Liver (tissue), 9 donors: ENCODE results near the gene HTR2B. TPM values are rescaled to one million over a fixed set of nuclear protein-coding genes. Genes with fewer than 3 reads are reported as not detected.

Experiments
- DNase-seq: peaks from one replicate; pipeline ENCODE4 v3.0.0-alpha.2; 2017; ENCODE audit warnings: low spot score
- H3K27ac ChIP-seq, 2 donors: one replicate each; pipeline ENCODE4 v1.7.0; 2013; ENCODE audit warnings: inconsistent platforms in 2 of 2, low read length in 2 of 2, control low read depth in 1 of 2, low read depth in 1 of 2, mild to moderate bottlenecking in 1 of 2
- H3K27me3 ChIP-seq, 4 donors: one replicate each; pipeline versions ENCODE4 v1.6.1 to v1.7.0; 2013; ENCODE audit warnings: low read length in 3 of 4, inconsistent platforms in 1 of 4, mild to moderate bottlenecking in 1 of 4, moderate library complexity in 1 of 4; ENCODE audit not compliant: control insufficient read depth in 4 of 4, insufficient read depth in 4 of 4
- H3K36me3 ChIP-seq, 4 donors: one replicate each; pipeline versions ENCODE4 v1.6.1 to v1.7.0; 2013; ENCODE audit warnings: low read length in 3 of 4, mild to moderate bottlenecking in 3 of 4, low read depth in 1 of 4, moderate library complexity in 1 of 4; ENCODE audit not compliant: control insufficient read depth in 4 of 4, insufficient read depth in 3 of 4
- H3K4me1 ChIP-seq, 4 donors: one replicate each; pipeline versions ENCODE4 v1.6.1 to v1.7.0; 2013; ENCODE audit warnings: low read length in 3 of 4, mild to moderate bottlenecking in 3 of 4, moderate library complexity in 1 of 4; ENCODE audit not compliant: control insufficient read depth in 4 of 4, insufficient read depth in 4 of 4
- H3K4me3 ChIP-seq, 3 donors: one replicate each; pipeline versions ENCODE4 v1.6.1 to v1.7.0; 2013; ENCODE audit warnings: low read length in 3 of 3, control low read depth in 1 of 3, low read depth in 1 of 3, mild to moderate bottlenecking in 1 of 3
- H3K9ac ChIP-seq, 2 donors: one replicate each; pipeline ENCODE4 v1.7.0; 2013; ENCODE audit warnings: low read length in 2 of 2, mild to moderate bottlenecking in 2 of 2, moderate library complexity in 2 of 2, control low read depth in 1 of 2, low read depth in 1 of 2
- H3K9me3 ChIP-seq, 4 donors: one replicate each; pipeline versions ENCODE4 v1.6.1 to v1.7.0; 2013; ENCODE audit warnings: low read length in 3 of 4; ENCODE audit not compliant: control insufficient read depth in 4 of 4
- ATF3 ChIP-seq: IDR thresholded peaks from 2 replicates; pipeline ENCODE4 v1.6.1; 2016; ENCODE audit warnings: antibody characterized with exemption
- CTCF ChIP-seq: fragments of 150-350 bp; IDR thresholded peaks from 2 replicates; pipeline ENCODE4 v1.5.1; 2017; ENCODE audit warnings: improper control_type of control experiment, low read depth, low read length; ENCODE audit not compliant: missing input control
- FOXA1 ChIP-seq: IDR thresholded peaks from 2 replicates; pipeline ENCODE4 v1.6.1; 2016; ENCODE audit warnings: antibody characterized with exemption
- FOXA2 ChIP-seq: IDR thresholded peaks from 2 replicates; pipeline ENCODE4 v1.6.1; 2016; ENCODE audit warnings: antibody characterized with exemption
- GABPA ChIP-seq, 2 donors: IDR thresholded peaks in 1 of 2; conservative IDR thresholded peaks in 1 of 2; 2 replicates each; pipeline ENCODE4 v1.6.1; 2016; ENCODE audit warnings: antibody characterized with exemption in 2 of 2, mild to moderate bottlenecking in 1 of 2, moderate library complexity in 1 of 2
- HNF4G ChIP-seq: IDR thresholded peaks from 2 replicates; pipeline ENCODE4 v1.6.1; 2016; ENCODE audit warnings: antibody characterized with exemption
- JUND ChIP-seq, 2 donors: IDR thresholded peaks; 2 replicates each; pipeline ENCODE4 v1.6.1; 2016; ENCODE audit warnings: antibody characterized with exemption in 2 of 2
- MAX ChIP-seq: IDR thresholded peaks from 2 replicates; pipeline ENCODE4 v1.6.1; 2016; ENCODE audit warnings: antibody characterized with exemption
- RAD21 ChIP-seq, 2 donors: IDR thresholded peaks; 2 replicates each; pipeline ENCODE4 v1.6.1; 2016; ENCODE audit warnings: antibody characterized with exemption in 2 of 2, mild to moderate bottlenecking in 2 of 2
- REST ChIP-seq: IDR thresholded peaks from 2 replicates; pipeline ENCODE4 v1.6.1; 2016; ENCODE audit warnings: antibody characterized with exemption, mild to moderate bottlenecking
- SP1 ChIP-seq: IDR thresholded peaks from 2 replicates; pipeline ENCODE4 v1.6.1; 2018; ENCODE audit warnings: antibody characterized with exemption, mild to moderate bottlenecking
- TAF1 ChIP-seq: conservative IDR thresholded peaks from 2 replicates; pipeline ENCODE4 v1.6.1; 2016; ENCODE audit warnings: antibody characterized with exemption, mild to moderate bottlenecking
- YY1 ChIP-seq: IDR thresholded peaks from 2 replicates; pipeline ENCODE4 v1.6.1; 2016; ENCODE audit warnings: antibody characterized with exemption, mild to moderate bottlenecking
- WGBS: extraction: QIAGEN DNeasy Blood & Tissue Kit; methylation state at CpG from one replicate; pipeline ENCODE4 v1.1.7; 2013; 5-methylcytosine and 5-hydroxymethylcytosine counted together
- polyA plus RNA-seq, 2 donors: library from polyadenylated mRNA; stranded (reverse) in 1 of 2; unstranded in 1 of 2; fragments of 200-250 nt in 1 of 2; fragments of >200 nt in 1 of 2; fragmentation: Nextera tagmentation in 1 of 2; extraction: Ambion mirVana in 1 of 2; gene quantifications; one replicate each; pipeline versions ENCODE4 v1.2.1 to v1.2.3, GENCODE V29; 2013 to 2015
- total RNA-seq, 2 donors: library from RNA; depleted of rRNA; stranded (reverse); fragments of >200 nt; gene quantifications; one replicate each; pipeline ENCODE4 v1.2.3, GENCODE V29; 2014
- donor health status: healthy.
- donor health status: healthy.
- donor health status: healthy.
- donor health status: healthy.
- donor health status: healthy.

Gene HTR2B
- total and polyA plus RNA-seq, 4 donors, result 0.09 to 1.0 (median 0.63) TPM

GRCh38 chr2:231088754-231089153 is 36.1 kb downstream of the HTR2B start:
- Histone ChIP-seq H3K27ac (no peak overlapping the region), H3K36me3 (peaks cover 14 to 73% (median 52%) of the 10 kb centered on the region in 4 donors), H3K9ac (no peak overlapping the region), H3K4me1 (no peaks in the 10 kb centered on the region), H3K27me3 (no peaks in the 10 kb centered on the region), H3K9me3 (no peaks in the 10 kb centered on the region), H3K4me3 (no peak overlapping the region)
- DNase-seq, result no peak
- WGBS, result 75% methylated on average over 4 of the region's 4 CpGs
- TF ChIP-seq ATF3 (no peak), SP1 (no peak), CTCF (no peak)

DNA sequence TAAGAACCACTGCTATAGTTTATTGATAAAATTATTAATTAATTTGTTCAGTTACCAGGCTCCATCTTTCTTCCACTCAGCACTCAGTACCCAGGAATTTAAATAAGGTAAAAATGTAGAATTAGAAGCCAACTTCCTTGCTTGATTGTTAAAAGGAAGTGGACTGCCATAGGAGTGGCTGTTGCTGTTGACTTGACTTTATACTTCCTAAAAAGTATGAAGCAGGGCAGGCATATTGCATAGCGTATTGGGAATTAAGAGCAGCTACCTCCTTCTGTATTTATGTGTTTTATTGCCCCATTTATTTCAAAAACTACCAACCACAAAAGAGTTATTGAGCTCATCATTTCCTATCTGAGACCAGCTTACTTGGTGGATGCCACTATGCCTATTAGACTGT is 40.3 kb downstream of the HTR2B start:
- Histone ChIP-seq H3K9ac (no peak overlapping the region), H3K27ac (no peak overlapping the region), H3K4me3 (no peak overlapping the region), H3K4me1 (no peaks in the 10 kb centered on the region), H3K36me3 (peaks cover 21 to 92% (median 72%) of the 10 kb centered on the region in 4 donors), H3K9me3 (no peaks in the 10 kb centered on the region), H3K27me3 (no peaks in the 10 kb centered on the region)
- DNase-seq, result no peak
- WGBS, result 90% methylated on average over 1 of the region's 1 CpG
- no peak for TF ChIP-seq YY1
- TF ChIP-seq HNF4G, result no peak
- TF ChIP-seq MAX, result no peak
- TF ChIP-seq TAF1, result no peak
- no peak for TF ChIP-seq REST
- TF ChIP-seq GABPA (IDR thresholded peaks at IDR 0.05 in 1 of 2, conservative IDR thresholded peaks at IDR 0.05 in 1 of 2), result no peak
- TF ChIP-seq ATF3, result no peak
- no peak for TF ChIP-seq SP1
- TF ChIP-seq FOXA1, result no peak
- no peak for TF ChIP-seq FOXA2
- no peak for TF ChIP-seq RAD21 (IDR thresholded peaks at IDR 0.05)
- no peak for TF ChIP-seq JUND (IDR thresholded peaks at IDR 0.05)
- TF ChIP-seq CTCF, result no peak
